Colon (tissue), 2 donors: ENCODE results near the gene STX2.

Source experiments
- FAIRE-seq: peaks from 2 replicates; lab custom pipeline; 2012; peaks lifted over from hg19 to GRCh38; lab: Jason Lieb, UNC
- donor health status: control.
- donor health status: control.

STX2 gene

DNA sequence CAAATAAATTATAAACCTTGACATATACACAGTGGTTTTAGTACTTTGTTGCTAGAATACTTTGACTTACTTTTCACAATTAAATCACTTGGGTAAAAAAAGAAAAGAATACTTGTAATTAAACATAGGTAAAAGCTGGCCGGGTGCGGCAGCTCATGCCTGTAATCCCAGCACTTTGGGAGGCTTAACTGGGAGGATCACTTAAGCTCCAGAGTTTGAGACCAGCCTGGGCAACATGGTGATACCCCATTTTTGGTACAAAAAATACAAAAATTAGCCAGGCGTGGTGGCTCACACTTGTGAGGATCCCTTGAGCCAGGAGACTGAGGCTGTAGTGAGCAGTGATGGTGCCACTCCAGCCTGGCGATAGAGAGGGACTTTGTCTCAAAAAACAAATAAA is 7.8 kb downstream of the STX2 start:
- FAIRE-seq, result no peak

DNA sequence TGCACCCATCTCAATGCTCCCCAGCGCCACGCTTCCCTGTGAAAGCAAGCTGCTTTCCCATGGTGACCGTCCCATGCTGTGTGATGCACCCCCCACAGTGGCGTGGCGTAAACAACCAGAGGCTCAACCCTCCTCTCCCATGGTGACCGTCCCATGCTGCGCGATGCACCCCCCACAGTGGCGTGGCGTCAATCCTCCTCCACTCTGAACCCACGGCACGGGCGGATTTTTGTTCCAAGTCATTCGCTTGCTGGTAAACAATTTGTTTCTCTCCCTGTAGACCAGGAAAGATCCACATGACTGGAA is 8.9 kb downstream of the STX2 start:
- no peak for FAIRE-seq

DNA sequence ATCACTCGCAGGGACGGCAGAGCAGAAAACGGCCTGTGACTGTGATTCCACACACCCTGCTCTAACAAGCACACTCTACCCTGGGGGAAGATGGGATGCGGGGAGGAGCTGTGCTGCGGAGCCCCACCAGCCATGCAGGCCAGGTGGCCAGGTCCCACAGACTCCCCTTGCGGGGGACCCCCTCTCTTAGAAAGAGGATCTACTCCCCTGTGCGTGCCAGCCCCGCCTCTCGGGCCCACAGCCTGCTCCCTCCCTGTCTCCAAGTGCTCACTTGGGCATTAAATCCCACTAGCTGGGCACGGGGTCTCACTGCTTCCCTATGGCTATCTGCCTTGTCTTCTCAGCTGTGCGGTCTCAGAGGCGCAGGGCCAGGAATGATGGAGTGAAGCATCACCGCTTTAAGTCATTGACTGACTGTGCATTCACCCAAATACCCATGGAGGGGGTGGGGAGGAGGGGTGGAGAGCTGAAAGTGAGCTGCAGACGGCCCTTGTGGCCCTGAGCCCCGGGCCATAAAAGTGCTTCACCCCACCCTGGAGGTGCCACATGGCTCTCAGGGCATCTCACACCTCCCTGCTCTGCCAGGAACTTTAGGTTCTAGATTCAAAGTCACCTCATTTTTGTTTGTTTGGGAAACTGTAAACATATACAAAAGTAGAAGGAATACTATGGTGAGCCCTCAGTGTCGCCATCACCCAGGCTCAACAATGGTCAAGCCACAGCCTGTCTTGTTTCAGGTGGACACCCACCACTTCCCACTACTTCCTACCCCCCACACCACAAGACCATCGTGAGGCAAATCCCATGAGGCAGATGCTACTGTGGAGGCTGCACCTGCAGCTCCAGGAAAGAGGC is 9.4 kb downstream of the STX2 start:
- FAIRE-seq, result no peak

DNA sequence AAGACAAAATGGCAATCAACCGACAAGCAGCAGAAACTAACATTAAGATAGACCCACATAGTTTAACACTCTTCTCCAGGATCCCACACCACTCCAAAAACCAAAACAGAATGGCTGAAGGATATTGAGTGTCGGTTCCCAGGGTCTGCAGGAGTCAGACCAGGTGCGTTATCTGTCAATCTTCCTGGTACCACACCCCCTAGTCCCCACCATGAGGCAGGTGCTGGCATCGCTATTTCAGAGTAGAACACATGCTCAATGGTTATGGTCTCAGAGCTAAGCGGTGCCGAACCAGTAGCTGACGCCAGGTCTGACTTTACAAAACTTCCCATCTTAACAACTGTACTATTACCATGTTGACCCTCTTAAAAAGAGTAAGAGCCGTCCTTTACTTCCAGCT is 10.2 kb downstream of the STX2 start:
- FAIRE-seq, result no peak

DNA sequence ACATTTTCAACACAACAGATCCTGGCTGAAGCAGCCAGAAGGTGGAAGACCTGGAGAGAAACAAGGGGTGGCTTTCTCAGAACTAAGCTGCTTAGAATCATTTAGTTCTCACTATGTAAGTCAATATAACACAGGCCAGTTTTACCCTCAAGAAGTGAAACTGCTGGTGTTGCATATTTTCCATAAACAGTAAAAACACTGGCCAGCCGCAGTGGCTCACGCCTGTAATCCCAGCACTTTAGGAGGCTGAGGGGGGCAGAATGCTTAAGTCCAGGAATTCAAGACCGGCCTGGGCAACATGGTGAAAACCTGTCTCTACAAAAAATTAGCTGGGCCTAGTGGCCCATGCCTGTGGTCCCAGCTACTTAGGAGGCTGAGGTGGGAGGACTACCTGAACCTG is 11.6 kb downstream of the STX2 start:
- FAIRE-seq, result no peak

DNA sequence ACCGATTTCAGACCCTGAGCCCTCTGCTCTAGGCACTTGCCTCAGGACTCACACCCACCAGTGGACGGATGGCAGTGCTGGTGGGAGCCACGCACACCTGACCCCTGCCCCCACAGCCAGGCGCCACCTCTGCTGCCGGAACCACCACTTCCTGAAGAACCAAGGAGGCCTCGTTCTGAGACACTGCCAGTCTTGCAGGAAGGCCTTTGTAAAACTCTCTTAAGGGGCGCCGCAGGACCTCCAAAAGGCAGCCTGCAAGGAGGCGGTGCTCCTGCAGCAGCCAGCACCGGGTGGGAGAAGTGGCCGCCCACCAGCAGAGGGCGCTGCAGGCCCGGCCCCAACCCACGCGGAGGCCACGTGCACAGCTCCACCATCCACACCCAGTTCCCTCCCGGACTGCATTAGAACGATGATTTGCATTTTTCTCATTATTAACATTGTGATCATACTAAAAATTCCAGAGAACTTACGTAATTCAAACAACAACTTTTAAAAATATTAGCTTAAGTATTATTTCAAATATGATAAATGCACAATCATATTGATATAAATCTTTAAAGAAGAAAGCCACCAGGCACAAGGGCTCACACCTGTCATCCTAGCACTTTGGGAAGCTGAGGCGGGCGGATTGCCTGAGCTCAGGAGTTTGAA is 12.8 kb downstream of the STX2 start:
- no peak for FAIRE-seq

DNA sequence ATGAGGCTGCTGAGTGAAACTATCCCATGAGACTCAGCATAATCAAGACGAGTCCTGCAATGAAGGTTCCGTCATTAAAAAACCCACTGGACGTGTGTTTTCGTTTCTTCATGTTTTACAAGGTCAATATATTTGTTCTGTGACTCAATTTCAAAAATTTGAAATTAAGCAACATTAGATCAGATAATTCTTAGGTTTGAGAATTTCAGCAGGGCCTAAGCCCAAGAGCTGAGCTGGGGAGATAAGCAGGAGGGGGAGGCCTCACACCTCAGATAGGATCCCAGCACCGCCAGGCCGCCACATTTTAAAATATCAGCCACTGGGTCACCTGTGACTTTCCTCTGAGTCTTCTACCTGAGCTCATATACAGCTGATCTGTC is 13.3 kb downstream of the STX2 start:
- FAIRE-seq, result no peak

DNA sequence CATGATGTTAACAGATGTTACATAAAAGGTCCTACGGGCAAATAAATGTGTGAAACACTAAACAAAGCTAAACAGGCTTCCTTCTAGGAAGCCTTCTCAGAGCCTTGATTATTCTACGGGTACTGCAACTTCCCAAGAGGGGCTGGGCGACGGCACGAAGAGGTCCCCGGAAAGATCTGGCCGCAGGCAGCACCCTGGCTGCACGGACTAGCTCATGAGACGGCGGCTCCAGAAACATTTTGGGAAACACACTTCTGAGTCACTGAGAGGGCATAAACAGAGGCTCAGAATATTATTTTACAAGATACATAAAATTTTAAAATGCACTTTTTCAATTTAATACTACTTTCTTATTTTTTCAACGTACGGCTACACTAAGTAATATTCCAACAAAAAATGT is 19.4 kb downstream of the STX2 start:
- no peak for FAIRE-seq

DNA sequence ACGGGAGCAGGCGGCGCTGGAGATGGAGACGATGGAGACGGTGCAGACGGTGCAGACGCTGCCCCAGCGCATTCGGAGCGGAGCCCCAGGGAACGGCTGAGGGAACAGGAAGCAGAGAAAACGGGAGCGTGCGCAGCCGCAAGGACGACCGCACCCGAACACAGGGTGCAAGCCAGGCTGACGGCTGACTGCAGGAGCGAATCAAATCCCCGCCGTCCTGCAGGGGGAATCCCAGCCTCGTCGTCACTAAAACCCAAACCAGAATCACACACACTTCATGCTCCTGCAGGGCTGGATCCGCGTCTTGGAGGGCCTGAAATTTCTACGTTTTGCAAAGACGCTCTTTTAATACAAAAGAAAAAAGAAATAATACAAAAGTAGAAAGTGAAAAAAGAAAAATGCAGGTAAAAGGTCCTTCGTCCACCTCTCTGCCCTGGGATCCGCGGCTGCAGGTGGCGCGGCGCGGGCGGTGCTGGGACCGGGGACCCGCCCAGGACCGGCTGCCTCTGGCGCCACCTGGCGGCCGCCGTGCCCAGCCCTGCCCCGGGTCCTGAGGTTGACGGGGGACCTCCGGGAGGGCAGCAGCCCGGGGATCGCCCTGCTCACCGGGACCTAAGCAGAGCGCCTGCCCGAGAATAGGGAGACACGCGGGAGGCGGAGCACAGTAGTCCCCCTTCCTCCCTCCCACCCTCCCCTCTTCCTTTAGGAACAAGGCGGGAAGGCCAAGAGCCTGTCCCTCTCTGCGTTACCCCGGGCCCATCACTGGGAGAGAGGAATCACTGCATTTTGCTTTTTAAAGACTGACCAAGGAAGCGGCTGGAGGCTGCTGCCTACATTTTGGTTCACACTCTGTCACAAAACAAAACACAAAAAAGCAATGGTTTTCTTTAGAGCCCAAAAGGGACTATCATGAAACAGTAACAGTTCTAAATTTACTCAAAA is 20.1 kb downstream of the STX2 start:
- FAIRE-seq, result no peak

DNA sequence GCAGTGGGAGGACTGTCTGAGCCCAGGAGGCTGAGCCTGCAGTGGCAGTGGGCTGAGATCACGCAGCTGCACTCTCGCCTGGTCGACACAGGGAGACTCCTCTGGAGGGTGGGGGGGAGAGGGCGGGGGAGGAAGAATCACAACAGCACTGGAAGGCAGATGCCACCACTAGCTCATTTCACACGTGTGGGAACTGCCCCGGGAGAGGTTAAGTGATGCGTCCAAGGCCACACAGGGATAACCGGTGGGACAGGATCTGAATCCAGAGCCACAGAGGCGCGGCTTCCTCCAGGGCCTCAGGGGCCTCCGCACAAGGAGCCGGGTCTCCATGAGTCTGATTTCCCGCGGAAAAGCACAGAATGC is 20.8 kb downstream of the STX2 start:
- no peak for FAIRE-seq

DNA sequence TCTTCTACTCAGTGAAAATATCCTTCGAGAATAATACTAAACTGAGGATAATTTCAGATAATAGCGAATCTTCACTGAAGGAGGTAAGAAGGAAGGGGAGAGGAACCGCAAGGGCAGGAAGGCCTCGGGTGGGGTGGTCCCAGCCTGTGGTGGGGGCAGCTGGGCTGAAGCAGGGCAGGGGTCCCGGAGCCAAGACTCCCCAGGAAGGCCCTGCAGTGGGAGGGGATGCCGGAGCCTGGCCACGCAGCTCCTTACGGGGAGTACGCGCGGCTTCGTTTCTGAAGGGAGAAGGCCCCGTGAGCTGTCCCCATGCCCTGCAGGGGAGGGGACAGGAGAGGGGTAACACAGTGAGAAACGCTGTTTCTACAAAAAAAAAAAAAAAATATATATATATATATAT is 21.2 kb downstream of the STX2 start:
- FAIRE-seq, result no peak

DNA sequence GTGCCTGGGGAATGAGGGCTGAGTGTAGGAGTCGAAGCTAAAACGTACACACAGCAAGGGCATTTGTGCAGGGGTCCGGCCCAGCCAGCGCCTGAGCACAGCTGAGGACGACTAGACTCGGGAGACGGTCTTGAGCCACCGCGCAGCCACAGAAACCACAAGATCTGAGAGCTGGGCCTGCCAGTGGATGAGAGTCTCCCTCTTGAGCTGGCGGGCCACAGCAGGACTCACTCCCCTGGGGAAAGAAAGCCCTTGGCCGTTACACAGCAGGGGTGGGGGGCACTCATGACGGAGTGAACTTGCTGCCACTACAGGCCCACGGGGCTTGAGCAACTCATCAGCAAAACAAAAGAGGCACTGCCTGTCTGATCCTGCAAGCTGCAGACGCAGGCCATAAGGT is 23.0 kb downstream of the STX2 start:
- FAIRE-seq, result no peak

DNA sequence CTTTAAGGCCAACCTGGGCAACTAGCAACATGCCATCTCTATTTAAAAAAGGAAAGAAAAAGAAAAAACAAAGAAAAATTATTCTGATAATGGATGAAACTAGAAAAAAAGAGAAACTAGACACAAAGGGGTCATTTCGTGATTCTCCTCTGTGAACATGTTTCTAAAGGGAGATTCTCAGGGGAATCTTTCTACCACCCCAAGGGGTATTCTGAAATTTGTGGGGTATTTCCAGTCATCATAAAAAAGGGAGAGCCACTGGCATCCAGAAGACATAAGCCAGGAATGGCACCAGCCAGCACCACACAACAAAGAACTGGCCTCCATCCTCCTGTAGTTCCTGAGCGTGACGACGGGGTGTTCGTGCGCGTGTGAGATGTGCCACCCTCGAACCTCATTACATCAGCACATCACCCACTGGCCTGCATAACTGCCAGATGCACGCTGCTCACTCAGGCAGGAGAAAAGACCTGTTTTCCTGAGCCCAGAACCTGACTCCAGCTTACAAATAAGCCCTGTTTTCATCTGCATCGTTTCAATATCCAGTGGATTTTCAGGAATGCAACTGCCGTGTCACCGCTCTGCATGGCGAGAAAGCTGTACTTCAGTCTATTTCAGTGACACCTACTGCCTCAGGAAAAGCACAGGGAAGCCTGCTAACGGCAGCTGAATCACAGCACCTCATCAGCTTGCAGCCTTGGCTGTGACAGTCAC is 23.9 kb downstream of the STX2 start:
- no peak for FAIRE-seq

DNA sequence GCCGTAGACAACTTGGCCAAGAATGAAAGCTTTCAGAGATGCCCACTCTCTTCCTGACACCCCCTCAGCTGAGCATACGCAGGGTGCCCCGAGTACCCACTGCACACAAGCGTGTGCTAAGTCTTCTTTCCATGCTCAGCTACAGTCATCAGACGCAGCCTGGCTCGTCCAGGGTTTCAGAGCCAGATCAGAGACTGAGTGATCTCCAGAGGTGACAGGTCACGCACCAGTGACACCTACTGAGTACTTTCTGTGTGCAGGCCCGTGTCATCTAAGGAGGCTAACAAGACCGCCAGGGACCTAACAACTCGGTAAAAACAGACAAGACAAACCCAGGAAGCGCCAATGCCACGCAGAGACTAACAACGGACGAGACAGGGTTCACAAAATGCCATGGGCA is 25.1 kb downstream of the STX2 start:
- no peak for FAIRE-seq

DNA sequence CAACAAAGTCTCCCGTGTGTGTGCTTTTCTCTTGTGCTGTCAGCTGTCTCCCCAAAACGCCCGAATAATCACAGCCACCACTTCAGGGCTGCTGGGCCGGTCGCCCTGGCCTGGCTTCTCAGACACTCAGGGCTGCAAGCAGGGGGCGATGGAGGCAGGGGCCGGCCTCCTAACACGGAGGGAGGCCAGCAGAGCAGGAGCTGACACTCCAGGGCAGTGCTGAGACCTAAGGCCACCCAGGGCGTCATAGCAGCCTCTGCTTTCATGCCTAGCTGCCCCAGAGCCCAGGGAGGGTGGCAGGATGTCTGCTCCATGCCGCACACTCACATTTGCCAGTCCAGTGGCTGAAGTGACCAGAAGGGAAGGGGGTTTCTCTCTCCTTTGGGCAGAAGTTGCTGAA is 25.6 kb downstream of the STX2 start:
- no peak for FAIRE-seq

DNA sequence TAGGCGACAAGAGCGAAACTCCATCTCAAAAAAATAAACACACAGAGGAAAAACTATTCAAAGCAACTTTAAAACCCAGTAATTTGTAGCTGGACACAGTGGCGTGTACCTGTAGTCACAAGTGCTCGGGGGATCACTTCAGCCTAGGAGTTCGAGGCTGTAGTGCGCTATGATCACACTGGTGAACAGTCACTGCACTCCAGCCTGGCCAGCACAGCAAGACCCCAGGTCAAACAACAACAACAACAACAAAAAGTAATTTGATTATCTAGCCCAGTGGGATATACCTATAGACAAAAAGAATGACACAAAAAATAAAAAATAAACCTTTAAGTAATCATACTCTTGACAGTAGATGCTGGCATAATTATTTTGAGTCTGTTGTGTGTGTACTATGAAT is 29.3 kb downstream of the STX2 start:
- FAIRE-seq, result no peak

DNA sequence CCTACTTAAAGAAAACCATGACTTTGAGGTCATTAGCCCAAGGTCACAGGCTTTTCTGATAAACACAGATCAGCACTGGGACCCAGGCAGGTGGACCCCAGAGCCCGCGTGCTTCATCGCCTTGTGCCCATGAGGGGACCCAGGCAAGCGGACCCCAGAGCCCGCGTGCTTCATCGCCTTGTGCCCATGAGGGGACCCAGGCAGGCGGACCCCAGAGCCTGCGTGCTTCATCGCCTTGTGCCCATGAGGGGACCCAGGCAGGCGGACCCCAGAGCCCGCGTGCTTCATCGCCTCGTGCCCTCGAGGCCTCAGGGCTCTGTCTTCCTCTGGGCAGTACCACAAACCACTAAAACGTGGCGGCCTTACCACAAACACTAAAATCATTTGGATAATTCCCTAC is 31.7 kb downstream of the STX2 start:
- FAIRE-seq, result no peak

DNA sequence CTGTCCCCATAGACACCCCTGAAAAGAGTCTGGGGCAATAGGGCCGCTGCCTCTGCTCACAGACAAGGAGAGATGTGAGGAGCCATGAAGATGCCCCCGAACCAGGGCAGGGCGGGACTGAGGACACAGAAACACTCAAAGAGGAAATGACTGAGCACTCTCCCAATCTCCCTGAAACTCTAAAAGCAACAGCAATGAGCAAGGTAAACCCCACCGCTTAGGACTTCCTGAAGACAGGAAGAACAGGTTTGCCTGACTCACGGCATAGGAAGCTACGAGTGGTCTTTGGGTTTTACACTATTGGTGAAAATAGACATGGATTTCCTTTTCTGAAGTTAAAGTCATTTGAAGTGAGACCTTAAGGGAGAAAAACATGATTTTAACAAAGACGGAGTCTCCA is 32.5 kb downstream of the STX2 start:
- FAIRE-seq, result no peak

DNA sequence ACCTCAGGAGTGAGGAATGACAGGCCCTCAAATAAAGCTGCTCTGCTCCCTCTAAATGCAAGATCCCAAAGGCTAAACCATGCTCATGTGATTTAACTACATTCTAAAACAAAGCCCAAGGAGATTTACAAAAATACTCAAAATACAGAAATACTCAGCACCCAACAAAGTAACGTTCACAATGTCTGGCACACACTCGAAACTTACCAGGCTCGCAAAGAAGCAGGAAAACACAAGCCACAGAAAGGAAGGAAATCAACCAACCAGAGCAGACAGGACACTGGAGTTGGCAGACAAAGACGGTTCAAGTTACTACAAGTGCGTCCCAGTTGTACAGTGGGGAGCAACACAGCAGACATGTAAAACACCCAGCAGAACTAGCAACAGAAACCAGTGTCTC is 33.4 kb downstream of the STX2 start:
- FAIRE-seq, result no peak

DNA sequence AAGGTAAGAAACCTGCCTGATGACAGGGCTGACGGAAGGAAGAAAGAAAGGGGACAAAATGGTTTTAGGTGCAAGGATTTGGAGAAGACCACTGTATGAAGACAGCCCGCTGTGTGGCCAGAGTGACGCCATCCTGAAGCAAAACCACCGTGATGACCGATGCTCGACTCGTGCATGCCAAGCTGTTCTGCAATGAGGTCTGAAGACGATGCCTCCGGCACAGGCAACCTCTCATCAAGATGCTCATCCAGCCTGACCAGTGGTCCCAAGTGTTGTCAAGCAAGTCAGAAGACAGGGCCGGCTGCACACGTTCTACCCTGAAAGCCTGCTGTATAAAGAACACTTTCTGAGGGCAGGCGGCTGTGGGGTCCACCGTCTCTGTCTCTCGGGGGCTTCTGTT is 34.8 kb downstream of the STX2 start:
- no peak for FAIRE-seq

DNA sequence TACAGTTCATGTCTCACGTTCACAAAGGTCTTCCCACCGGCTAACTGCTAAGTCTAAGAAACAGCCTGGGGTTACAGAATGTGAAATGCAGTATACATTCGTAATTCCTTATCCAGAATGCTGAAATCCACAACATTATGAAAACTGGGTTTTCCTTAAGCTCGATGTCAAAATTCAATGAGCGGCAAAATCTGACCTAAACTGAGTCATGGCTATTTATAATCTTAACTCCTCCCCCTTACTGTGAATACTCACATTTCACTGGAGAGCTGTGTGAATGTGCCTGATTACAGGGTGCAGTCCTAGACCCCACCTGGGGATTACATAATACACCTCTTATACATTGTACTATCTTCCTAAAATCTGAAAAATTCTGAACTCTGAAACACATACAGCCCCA is 35.3 kb downstream of the STX2 start:
- no peak for FAIRE-seq

DNA sequence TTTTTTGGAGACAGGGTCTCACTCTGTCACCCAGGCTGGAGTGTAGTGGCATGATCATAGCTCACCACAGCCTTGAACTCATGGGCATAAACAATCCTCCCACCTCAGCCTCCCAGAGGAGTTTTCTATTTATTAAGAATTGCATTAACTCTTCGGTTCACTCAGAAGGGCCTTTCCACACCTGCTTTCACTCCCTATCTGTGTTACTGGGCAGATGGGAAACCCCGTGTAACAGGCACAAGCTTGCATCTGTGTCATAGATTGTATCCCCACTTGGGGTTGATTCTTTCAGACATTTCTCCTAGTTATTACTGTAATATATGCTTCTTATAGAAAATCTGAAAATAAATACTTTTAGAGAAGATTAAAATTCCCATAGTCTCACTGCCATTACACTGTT is 38.7 kb downstream of the STX2 start:
- FAIRE-seq, result no peak

DNA sequence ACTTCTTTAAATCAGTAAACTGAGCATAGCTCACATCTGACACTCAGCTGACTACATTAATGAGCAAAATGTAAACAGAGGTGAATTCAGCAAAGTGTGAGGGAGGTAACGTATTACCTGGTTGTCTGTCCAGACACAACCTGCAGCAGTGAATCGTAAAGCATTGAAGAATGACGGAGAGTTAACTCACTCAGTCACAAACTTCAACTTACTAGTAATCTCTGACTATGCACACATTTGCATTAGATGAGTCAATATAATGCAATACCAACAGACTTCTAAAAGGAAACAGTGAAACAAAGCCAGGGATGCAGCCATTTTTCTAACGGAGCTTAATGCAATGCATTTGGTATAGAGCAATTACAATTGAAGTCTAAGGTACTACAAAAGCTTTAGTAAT is 40.0 kb downstream of the STX2 start:
- no peak for FAIRE-seq
